GM19467 (cell line): ENCODE data around the gene BRD1.

Experiments used
- ATAC-seq: cut with Tn5 transposase; IDR thresholded peaks from one replicate; pipeline ENCODE4 v1.9.1; 2021; ENCODE audit warnings: mild to moderate bottlenecking, moderate library complexity; ENCODE audit not compliant: unreplicated experiment

BRD1 gene

GRCh38 chr22:49754696-49755630 lies 72.7 kb downstream of the BRD1 start:
- no peak for ATAC-seq

- no peak for ATAC-seq
Observed at GRCh38 chr22:49753961-49754695, 73.5 kb downstream of the BRD1 start.

- no peak for ATAC-seq
Observed at GRCh38 chr22:49753276-49753890, 74.3 kb downstream of the BRD1 start.

GRCh38 chr22:49752598-49753091 lies 75.0 kb downstream of the BRD1 start:
- no peak for ATAC-seq

- no peak for ATAC-seq
Observed at GRCh38 chr22:49751966-49752597, 75.6 kb downstream of the BRD1 start.

- ATAC-seq: no peak
Observed at GRCh38 chr22:49751318-49751965, 76.2 kb downstream of the BRD1 start.

- no peak for ATAC-seq
Observed at GRCh38 chr22:49749885-49750510, 77.7 kb downstream of the BRD1 start.

GRCh38 chr22:49749227-49749626 lies 78.4 kb downstream of the BRD1 start:
- no peak for ATAC-seq

GRCh38 chr22:49748514-49748913 lies 79.2 kb downstream of the BRD1 start:
- ATAC-seq: no peak

- no peak for ATAC-seq
Observed at GRCh38 chr22:49747716-49748115, 80.0 kb downstream of the BRD1 start.

GRCh38 chr22:49747130-49747529 lies 80.5 kb downstream of the BRD1 start:
- no peak for ATAC-seq

- no peak for ATAC-seq
Observed at GRCh38 chr22:49746065-49746464, 81.6 kb downstream of the BRD1 start.

- no peak for ATAC-seq
Observed at GRCh38 chr22:49740242-49740641, 87.4 kb downstream of the BRD1 start.

GRCh38 chr22:49739138-49739537 lies 88.5 kb downstream of the BRD1 start:
- ATAC-seq: no peak

GRCh38 chr22:49738566-49738965 lies 89.1 kb downstream of the BRD1 start:
- ATAC-seq: no peak

GRCh38 chr22:49738006-49738405 lies 89.7 kb downstream of the BRD1 start:
- ATAC-seq: no peak

- no peak for ATAC-seq
Observed at GRCh38 chr22:49737101-49737551, 90.5 kb downstream of the BRD1 start.

GRCh38 chr22:49736538-49736937 lies 91.1 kb downstream of the BRD1 start:
- no peak for ATAC-seq

GRCh38 chr22:49735901-49736421 lies 91.7 kb downstream of the BRD1 start:
- ATAC-seq: no peak
